Stimulated activated naive CD4-positive, alpha-beta T cell treated with Interleukin-2 at 50 U/mL for 16 hours (primary cell): ENCODE data around the gene PORCN.
"Not testable (repeated sequence)": the region's sequence is repeated elsewhere in the genome, so short reads cannot be mapped to it uniquely, and the experiment has no call there.

Experiments
- DNase-seq: peaks from one replicate; lab custom pipeline; 2025; lab: John Stamatoyannopoulos, UW

PORCN gene

GRCh38 chrX:48512371-48512935, 3.7 kb downstream of the PORCN start:
- DNase-seq = no peak

DNA sequence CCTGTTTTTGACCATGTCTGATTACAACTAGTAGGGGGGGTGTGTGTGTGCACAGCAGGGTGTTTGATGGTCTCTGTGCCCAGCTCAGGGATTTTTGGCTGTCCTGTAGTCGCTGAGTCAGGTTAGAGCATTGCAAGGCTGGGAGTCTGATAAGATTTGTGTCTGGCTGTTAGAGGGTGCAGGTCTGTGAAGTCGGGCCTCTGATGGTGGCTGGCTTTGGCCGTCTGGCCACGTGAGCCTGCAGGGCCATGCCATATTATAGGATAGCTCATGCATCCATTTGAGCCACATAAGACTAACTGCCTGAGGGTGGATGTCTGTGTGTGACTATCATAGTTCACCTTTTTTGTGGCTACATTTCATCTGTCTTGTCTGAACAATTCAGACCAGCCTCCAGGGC, 4.9 kb downstream of the PORCN start:
- DNase-seq = no peak

- no peak for DNase-seq
These were observed 5.5 kb downstream of the PORCN start for GRCh38 chrX:48514126-48514806.

DNA sequence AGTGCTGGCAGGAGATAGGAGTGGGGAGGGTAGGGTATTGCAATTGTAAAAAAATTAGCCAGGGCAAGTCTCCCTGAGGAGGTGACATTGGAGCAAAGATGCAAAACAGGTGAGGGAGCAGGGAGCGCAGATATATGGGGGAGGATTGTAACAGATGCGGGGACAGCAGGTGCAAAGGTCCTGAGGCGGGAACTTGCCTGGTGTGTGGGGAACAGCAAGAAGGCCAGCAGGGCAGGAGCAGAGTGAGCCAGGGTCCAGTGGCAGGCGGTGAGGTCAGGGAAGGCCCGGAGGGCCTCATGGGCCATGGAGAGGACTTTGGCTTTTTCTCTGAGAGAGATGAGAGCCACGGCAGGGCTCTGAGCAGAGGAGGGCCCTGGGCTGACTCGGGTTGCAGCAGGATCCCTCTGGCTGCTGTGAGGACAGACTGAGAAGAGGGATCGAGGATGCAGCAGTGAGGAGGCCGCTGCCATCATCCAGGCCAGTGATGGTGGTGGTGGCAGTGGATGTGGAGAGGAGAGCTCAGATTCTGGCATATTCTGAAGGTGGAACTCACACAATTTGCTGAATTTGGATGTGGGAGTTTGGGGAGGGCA, 6.2 kb downstream of the PORCN start:
- no peak for DNase-seq

DNA sequence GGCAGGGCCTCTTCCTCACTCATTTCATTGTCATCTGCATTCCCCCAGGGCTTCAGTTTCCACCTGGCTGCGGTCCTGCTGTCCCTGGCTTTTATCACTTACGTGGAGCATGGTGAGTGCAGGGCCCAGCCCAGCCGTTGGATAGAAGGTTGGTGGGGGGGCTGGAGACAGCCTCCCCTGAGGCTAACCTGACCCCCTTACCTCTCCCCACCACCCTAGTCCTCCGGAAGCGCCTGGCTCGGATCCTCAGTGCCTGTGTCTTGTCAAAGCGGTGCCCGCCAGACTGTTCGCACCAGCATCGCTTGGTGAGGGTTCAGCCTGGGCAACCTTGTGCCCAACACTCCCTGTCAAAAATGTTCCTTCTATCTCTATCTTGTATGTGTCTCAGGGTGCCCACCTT, 7.0 kb downstream of the PORCN start:
- no peak for DNase-seq

- DNase-seq = no peak
These were observed 7.5 kb downstream of the PORCN start for GRCh38 chrX:48516285-48516684.

DNA sequence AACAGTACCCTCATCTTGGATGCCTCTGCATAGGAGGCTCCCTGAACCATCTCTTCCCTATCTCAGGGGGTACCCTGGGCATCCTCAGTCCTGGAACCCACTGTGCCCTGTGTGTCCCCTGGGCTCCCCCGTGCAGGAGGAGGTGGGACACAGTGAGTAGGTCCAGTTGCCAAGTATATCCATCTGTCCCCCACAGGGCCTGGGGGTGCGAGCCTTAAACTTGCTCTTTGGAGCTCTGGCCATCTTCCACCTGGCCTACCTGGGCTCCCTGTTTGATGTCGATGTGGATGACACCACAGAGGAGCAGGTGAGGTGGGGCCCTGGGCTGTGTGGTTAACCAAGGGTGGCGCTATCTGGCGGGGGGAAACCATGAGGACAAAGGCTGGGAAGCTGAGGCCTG, 8.2 kb downstream of the PORCN start:
- DNase-seq = no peak

DNA sequence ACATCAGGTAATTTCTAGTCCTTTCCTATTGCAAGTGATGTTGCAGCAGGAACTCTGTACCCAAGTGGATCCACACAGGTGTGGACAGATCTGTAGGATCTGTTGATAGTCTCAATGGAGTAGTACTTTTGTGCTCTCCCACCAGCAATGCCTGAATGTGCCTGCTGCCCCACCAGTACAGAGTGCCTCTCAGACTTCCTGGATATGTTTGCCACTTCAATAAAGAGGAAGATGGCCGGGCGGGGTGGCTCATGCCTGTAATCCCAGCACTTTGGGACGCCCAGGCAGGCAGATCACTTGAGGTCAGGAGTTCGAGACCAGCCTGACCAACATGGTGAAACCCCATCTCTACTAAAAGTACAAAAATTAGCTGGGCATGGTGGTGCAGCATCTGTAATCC, 10.7 kb downstream of the PORCN start:
- not testable (repeated sequence) for DNase-seq

DNA sequence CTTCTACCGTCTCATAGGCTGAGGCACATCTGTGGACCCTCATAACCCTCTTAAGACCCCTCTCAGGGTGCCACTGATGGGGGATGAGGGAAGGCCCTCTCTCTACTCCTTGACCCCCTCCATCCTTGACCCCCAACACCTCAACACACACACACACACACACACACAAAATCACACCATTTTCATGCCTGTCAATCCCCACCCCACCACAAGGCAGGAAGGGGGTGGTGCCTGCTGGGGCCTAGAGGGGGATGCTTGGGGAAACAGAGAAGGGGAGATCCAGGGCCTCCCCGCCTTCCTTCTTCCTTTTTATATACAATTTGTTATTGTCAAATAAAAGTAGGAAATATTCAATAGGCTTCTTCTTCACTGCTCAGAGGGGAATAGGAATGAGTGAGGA, 11.7 kb downstream of the PORCN start:
- DNase-seq = no peak

DNA sequence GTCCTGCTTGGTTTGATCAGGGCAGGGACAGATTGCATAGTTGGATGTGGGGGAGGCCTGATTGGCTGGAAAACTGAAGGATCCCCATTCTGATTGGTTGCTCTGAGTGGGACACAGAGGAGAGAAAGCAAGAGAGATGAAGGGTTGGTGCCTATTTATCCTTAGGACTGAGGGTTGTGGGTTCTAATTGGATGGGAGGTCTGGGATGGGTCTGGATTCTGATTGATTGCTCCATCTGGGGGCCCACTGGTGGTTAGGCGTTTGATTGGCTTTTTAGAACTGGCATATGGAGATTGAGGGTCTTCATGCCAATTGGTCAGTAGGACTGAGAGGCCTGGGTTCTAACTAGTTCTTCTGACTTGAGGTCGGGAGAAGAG, 12.2 kb downstream of the PORCN start:
- no peak for DNase-seq

GRCh38 chrX:48521353-48522243, 12.8 kb downstream of the PORCN start, which contains the start of gene EBP:
Gene EBP, plus strand, starts transcription at chrX:48521808. Its CDS starts 1,964 bp downstream, at chrX:48523772.
- peak; percentile 92 for DNase-seq

GRCh38 chrX:48522291-48522690, 13.5 kb downstream of the PORCN start:
- no peak for DNase-seq

DNA sequence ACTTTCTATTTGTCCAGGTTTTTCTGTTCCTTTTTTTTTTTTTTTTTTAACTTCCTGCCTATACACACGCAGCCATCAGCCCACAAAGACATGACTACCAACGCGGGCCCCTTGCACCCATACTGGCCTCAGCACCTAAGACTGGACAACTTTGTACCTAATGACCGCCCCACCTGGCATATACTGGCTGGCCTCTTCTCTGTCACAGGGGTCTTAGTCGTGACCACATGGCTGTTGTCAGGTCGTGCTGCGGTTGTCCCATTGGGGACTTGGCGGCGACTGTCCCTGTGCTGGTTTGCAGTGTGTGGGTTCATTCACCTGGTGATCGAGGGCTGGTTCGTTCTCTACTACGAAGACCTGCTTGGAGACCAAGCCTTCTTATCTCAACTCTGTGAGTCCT, 14.9 kb downstream of the PORCN start:
- no peak for DNase-seq

DNA sequence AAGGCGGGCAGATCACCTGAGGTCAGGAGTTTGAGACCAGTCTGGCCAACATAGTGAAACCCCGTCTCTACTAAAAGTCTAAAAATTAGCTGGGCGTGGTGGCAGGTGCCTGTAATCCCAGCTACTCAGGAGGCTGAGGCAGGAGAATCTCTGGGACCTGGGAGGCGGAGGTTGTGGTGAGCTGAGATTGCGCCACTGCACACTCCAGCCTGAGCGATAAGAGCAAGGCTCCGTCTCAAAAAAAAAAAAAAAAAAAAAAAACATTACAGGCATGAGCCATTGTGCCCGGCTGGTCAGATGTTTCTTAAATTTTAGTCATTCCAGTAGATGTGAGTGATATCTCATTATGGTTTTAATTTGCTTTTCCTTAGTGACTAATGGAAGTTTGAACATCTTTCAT, 17.1 kb downstream of the PORCN start:
- not testable (repeated sequence) for DNase-seq

GRCh38 chrX:48530736-48531135, 21.9 kb downstream of the PORCN start:
- no peak for DNase-seq

DNA sequence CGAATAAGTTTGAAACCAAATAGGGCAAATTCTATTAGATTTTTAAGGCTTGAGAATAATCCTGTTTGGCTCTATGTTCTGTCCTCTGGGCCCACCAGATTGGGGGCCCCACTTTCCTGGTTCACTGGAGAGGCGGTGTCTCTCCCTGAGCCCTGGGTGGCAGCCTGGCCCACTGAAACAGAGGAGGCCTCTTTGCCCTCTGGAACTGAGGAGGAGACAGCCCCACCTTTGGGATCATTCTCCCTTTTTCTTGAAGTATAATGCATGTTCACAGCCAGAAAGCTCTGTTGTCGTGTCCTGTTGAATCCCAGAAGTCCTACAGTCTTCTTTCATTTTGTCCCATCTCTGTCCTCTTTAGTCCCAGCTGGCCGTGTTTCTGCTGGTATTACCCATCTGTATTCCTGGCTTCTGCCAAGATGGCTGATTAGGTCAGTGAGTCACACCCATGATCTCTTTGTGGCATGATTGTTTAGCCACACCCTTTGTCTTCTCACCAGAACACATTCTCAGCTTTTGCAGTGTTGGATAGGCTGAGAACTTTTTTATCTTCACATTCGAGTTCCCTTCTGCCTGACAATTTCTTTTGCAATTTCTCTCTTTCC, 22.7 kb downstream of the PORCN start:
- DNase-seq = no peak

DNA sequence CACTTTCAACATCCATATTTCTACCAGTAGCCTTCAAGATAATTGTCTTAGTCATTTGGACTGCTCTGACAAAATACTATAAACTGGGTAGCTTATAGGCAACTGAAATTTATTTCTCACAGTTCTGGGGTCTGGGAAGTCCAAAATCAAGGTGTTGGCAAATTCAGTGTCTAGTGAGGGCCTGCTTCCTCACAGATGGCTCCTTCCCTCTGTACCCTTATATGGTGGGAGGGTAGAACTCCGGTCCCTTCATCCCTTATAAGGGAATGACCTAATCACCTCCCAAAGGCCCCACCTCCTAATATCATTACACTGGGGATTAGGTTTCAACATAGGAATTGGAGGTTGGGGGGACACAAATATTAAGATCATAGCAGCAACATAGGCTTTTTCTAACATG, 23.4 kb downstream of the PORCN start:
- no peak for DNase-seq

- DNase-seq = no peak
These were observed 24.4 kb downstream of the PORCN start for GRCh38 chrX:48533165-48533564.

DNA sequence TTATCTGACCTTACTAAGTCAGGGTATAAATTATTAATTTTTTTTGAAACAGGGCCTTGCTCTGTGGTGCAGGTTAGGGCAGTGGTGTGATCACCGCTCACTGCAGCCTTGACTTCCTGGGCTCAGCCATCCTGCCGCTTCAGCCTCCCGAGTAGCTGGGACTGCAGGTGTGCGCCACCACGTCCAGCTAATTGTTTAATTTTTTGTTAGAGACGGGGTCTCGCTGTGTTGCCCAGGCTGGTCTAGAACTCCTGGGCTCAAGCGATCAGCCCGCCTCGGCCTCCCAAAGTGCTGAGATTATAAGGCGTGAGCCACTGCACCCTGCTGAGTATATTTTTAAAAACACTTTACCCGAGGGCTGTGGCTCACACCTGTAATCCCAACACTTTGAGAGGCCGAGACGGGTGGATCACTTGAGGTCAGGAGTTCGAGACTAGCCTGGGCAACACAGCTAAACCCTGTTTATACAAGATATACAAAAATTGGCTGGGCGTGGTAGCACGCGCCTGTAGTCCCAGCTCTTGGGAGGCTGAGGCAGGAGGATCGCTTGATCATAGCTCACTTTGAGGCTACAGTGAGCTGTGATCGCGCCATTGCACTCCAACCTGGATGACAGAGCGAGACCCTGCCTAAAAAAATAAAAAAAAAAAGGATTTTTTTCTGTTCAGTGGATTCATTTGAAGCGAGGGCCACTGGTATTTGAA, 30.0 kb downstream of the PORCN start:
- no peak for DNase-seq

DNA sequence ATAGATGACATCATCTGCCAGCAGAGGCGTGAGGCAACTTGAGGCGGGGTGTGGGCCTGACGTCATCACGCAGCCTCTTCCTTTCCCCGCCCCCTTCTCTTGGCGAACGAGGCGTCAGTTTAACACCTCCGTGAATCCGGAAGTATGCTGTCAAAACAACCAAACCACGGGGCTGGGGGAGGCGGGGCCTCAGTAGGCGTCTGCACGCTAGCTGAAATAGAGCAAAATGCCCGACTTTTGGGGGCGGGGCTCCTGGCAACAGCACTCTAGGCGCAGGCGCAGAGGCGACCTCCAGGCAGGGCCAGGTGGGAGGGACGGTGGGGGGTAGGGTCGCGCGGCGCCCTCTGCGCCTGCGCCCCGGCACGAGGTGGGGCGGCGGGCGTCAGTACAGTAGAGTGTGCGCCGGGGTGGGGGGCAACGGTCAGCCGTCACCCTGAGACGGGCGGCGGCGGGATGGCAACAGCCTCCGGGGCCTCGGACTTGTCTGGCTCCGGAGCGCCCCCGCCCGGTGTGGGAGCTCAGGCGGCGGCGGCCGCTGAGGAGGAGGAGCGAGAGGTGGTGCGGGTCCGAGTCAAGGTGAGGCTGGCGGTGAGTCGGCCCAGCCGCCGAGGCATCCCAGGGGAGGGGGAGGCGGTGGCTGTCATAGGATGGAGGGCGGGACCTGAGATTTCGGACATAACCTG, 30.7 kb downstream of the PORCN start, which contains the start of gene TBC1D25:
Gene TBC1D25 (plus strand): TSS at position 370 of the 683 bp plus-strand sequence. CDS start 84 bp downstream, at position 454.
- DNase-seq = peak; percentile 96

- peak; percentile 52 for DNase-seq
These were observed 31.2 kb downstream of the PORCN start for GRCh38 chrX:48540028-48540375.
